Measurements from ENCODE around the gene P3H2.

- TF ChIP-seq CTCF (conservative IDR thresholded peaks at IDR 0.05 in 1 of 2, IDR thresholded peaks at IDR 0.05 in 1 of 2; ENCODE audit: extremely low read depth in 1 of 2, insufficient read depth in 1 of 2, low read depth in 1 of 2, low read length in 2 of 2) (no peak), EZH2 (IDR thresholded peaks at IDR 0.05; ENCODE audit: borderline replicate concordance, low read length) (no peak)
Measured at GRCh38 chr3:190032923-190033322, 87.8 kb downstream of the P3H2 start.

Data from mammary epithelial cell (primary cell).